Activated CD4-positive, alpha-beta T cell treated with anti-CD3 and anti-CD28 coated beads for 36 hours (primary cell): Measurements from ENCODE around the gene CLCN5. TPM values are rescaled to one million over a fixed set of nuclear protein-coding genes. Genes with fewer than 3 reads are reported as not detected.

ENCODE experiments used
- ATAC-seq: fragments of 200-7000 bp; cut with Tn5 transposase; one replicate; pipeline ENCODE4 v1.10.0; 2021; ENCODE audit warnings: mild to moderate bottlenecking, moderate library complexity
- CTCF ChIA-PET: fragments of 350-600 bp; sonication (Branson Sonifier 250); formaldehyde crosslinking; loops from one replicate; lab custom pipeline; 2021; ENCODE audit warnings: antibody characterized with exemption; lab: Charles Lee
- POLR2A ChIA-PET: fragments of 350-600 bp; sonication (Branson Sonifier 250); formaldehyde crosslinking; loops from one replicate; lab custom pipeline; 2021; ENCODE audit warnings: antibody characterized with exemption, inconsistent platforms; lab: Charles Lee
- DNase-seq: peaks from one replicate; pipeline ENCODE4 v3.0.0-alpha.2; 2020
- H3K27ac Mint-ChIP-seq: one replicate; pipeline ENCODE4 v1.8.0; 2021; ENCODE audit warnings: mixed read lengths
- H3K27me3 Mint-ChIP-seq: one replicate; pipeline ENCODE4 v1.8.0; 2021; ENCODE audit warnings: mixed read lengths
- H3K36me3 Mint-ChIP-seq: one replicate; pipeline ENCODE4 v1.8.0; 2021; ENCODE audit warnings: low read depth, mixed read lengths
- H3K4me1 Mint-ChIP-seq: one replicate; pipeline ENCODE4 v1.8.0; 2021; ENCODE audit warnings: mixed read lengths
- H3K4me3 Mint-ChIP-seq: one replicate; pipeline ENCODE4 v1.8.0; 2021; ENCODE audit warnings: mild to moderate bottlenecking, moderate library complexity, mixed read lengths
- H3K9me3 Mint-ChIP-seq: one replicate; pipeline ENCODE4 v1.8.0; 2021; ENCODE audit warnings: low read depth, mixed read lengths
- intact Hi-C, 2 experiments: fragments of 100-400 bp; cut with DNase I in 1 of 2; cut with micrococcal nuclease in 1 of 2; formaldehyde crosslinking; loops; one replicate each; pipeline versions ENCODE4 v1.14.2 to v1.15.1; 2022 to 2024; cut with DNase I, micrococcal nuclease
- total RNA-seq, 2 experiments: library from RNA; stranded (reverse); gene quantifications; one replicate each; pipeline ENCODE4 v1.2.3, GENCODE V29; 2021

CLCN5 gene
- total RNA-seq, 2 experiments from 2014 or later: 2.6 to 3.2 TPM

DNA sequence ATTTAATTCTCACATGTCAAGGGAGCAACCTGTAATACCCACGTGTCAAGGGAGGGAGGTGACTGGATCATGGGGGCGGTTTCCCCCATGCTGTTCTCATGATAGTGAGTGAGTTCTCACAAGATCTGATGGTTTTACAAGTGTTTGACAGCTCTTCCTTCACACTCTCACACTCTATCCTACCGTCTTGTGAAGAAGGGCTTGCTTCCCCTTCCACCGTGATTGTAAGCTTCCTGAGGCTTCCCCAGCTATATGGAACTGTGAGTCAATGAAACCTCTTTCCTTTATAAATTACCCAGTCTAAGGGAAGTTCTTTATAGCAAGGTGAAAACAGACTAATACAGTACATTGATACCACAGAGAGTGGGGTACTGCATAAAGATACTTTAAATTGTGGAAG lies 25.4 kb upstream of the CLCN5 start:
- Mint-ChIP-seq H3K36me3 (peaks cover 3% of the 10 kb centered on the region), H3K9me3 (peaks cover 11% of the 10 kb centered on the region), H3K4me1 (no peaks in the 10 kb centered on the region), H3K27me3 (peaks cover 12% of the 10 kb centered on the region), H3K4me3 (no peak overlapping the region), H3K27ac (no peak overlapping the region)
- intact Hi-C loops: no loop called here
- POLR2A ChIA-PET: no interaction called here
- CTCF ChIA-PET: interaction anchor here (0.8 kb wide), 1 partner anchor 19 kb away, joined by 3 read pairs; no protein-coding TSS in a partner anchor
- DNase-seq (no peak), ATAC-seq (no peak)

DNA sequence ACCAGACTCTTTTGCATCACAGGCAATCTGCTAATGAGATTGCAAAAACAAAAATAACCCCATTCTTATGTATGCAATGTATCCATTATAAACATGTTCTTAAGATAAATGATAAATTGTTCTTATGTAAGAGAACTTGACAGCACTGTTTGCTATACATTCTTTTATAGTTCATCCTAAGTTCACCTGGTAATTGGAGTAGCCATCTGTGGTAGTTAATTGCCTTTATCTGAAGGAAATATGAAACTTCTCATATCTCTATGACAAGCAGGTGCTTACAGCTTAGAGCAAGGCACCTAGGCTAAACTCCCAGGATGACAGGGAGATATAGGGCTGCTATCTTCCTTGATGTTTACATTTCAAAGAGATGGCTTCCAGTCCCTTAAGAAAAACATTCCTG lies 21.3 kb upstream of the CLCN5 start:
- H3K4me1 Mint-ChIP-seq: no peaks in the 10 kb centered on the region
- POLR2A ChIA-PET: no interaction called here

DNA sequence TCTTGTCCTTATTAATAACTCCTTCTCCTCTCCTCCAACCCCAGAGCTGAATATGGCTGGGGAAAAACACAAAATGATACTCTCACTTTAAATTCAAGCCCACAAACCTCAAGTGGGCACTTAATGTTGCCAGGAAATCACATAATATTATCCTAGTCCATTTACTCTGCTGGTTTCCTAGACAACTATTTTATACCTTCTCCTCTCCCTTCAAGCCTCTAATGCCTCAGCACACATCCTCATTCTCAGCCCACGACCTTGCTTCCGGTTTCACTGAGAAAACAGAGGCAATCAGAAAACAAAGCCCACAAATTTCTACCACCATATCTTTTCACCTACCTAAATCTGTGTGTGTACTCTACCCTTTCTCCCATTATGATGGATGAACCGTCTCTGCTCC lies 12.1 kb upstream of the CLCN5 start:
- intact Hi-C loops: loop anchor here in 1 of 2 experiments (10.0 kb wide), 2 partner anchors 174 to 674 kb away; no protein-coding TSS in a partner anchor
- Mint-ChIP-seq H3K36me3 (no peaks in the 10 kb centered on the region), H3K27ac (no peak overlapping the region), H3K9me3 (no peaks in the 10 kb centered on the region), H3K4me1 (peaks cover 14% of the 10 kb centered on the region), H3K27me3 (no peaks in the 10 kb centered on the region), H3K4me3 (no peak overlapping the region)
- POLR2A ChIA-PET: no interaction called here
- CTCF ChIA-PET: no interaction called here
- ATAC-seq: peak; percentile 47
- peak; percentile 26 for DNase-seq

More for the DNA sequence above, 21.3 kb upstream of the CLCN5 start:
- CTCF ChIA-PET: interaction anchor here (0.7 kb wide), 1 partner anchor 144 kb away, joined by 3 read pairs; no protein-coding TSS in a partner anchor
- Mint-ChIP-seq H3K9me3 (peaks cover 11% of the 10 kb centered on the region), H3K27ac (no peak overlapping the region), H3K27me3 (peaks cover 12% of the 10 kb centered on the region), H3K4me3 (no peak overlapping the region), H3K36me3 (peaks cover 3% of the 10 kb centered on the region)
- intact Hi-C loops: no loop called here
- ATAC-seq: no peak
- no peak for DNase-seq

DNA sequence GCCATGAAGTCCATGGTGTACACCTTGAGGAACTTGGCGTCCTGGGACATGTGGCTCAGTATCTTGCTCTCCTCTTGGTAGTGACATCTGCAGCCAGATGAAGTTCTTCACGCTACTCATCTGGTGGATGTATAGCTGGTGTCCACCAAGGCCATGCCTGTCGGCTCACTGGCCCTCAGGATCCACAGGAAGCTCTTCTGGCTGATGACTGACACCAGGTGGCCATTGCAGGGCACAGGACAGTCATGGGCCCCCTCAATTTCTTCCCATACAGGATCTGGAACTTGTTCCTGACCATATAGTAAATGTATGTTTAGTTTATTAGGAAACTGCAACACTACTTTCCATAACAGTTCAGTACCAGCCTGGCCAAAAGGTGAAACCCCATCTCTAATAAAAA lies 10.3 kb upstream of the CLCN5 start:
- Mint-ChIP-seq H3K27me3 (no peaks in the 10 kb centered on the region), H3K4me1 (peaks cover 14% of the 10 kb centered on the region), H3K9me3 (no peaks in the 10 kb centered on the region), H3K4me3 (no peak overlapping the region), H3K36me3 (no peaks in the 10 kb centered on the region), H3K27ac (no peak overlapping the region)
- CTCF ChIA-PET: no interaction called here
- intact Hi-C loops: loop anchor here in 1 of 2 experiments (10.0 kb wide), 2 partner anchors 173 to 673 kb away; no protein-coding TSS in a partner anchor
- POLR2A ChIA-PET: no interaction called here
- DNase-seq (no peak), ATAC-seq (no peak)

DNA sequence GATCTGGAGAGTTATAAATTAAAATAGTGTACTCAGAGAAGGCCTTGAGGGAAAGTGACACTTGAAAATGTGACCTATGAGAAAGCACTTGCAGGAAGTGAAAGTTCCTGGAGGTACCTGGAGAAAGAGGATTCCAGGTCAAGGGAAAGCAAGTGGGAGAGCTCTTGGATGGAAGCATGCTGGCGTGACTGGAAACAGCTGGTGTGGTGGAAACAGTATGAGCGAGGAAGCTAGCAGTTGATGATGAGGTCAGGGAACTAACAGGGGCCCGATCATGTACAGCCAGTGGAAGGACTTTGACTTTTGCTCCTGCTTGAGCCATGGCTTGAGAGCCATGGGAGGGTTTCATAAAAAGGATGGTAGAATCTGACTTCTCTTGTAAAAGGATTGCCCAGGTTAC lies 9.5 kb upstream of the CLCN5 start:
- ChIA-PET CTCF (interaction anchor here (0.7 kb wide), 1 partner anchor 86 kb away, joined by 3 read pairs; no protein-coding TSS in a partner anchor), POLR2A (no interaction called here)
- Mint-ChIP-seq H3K9me3 (no peaks in the 10 kb centered on the region), H3K4me3 (no peak overlapping the region), H3K27me3 (no peaks in the 10 kb centered on the region), H3K36me3 (no peaks in the 10 kb centered on the region), H3K4me1 (peaks cover 14% of the 10 kb centered on the region), H3K27ac (no peak overlapping the region)
- no peak for DNase-seq
- intact Hi-C loops: loop anchor here in 1 of 2 experiments (10.0 kb wide), 2 partner anchors 172 to 672 kb away; no protein-coding TSS in a partner anchor
- no peak for ATAC-seq

DNA sequence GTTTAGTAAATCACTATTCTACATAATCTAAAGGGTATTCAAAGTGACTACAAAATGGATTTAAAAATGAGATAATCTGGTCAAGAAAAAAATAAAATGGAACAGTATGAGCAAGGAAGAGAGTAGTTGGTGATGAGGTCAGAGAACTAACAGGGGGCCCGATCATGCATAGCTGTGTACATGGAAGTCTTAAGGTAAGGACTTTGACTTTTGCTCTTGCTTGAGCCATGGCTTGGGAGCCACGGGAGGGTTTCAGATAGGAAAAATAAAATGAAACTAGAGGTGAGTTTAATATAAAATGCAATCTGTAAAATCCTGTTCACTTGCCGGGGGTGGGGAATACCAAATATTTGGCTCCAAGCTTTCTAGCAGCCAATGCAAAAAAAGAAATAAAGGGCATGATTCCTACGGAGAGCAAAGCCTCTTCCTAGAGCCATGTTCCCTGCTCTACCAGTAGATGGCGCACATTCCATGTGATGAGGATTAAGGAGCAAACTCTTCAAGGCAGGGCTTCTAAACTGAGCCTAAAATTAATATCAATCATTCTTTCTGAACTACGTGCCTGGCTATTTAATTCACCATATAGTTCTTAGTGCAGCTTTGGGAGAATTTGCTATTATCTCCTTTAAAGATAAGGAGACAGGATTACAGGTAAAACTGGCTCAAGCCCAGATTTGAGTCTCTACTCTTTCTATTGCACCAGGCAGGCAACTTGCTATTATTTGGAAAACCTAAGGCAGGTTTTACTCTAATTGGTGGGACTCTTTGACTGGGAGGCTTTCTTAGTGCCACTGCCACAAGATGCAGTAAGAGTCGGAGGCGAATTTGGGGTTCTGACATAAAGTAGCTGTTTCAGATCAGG lies 6.8 kb upstream of the CLCN5 start:
- peak; percentile 57 for DNase-seq
- ChIA-PET CTCF (interaction anchor here (0.6 to 2.1 kb wide), 13 partner anchors 10 to 694 kb away, joined by 3 to 8 read pairs (median 3); partner anchors contain the start of gene USP27X), POLR2A (no interaction called here)
- Mint-ChIP-seq H3K4me1 (peaks cover under 1% of the 10 kb centered on the region), H3K36me3 (no peaks in the 10 kb centered on the region), H3K9me3 (no peaks in the 10 kb centered on the region), H3K4me3 (no peak overlapping the region), H3K27ac (no peak overlapping the region), H3K27me3 (no peaks in the 10 kb centered on the region)
- ATAC-seq: peak; percentile 57
- intact Hi-C loops: loop anchor here (2.0 to 10.0 kb wide), 5 partner anchors 167 to 669 kb away; no protein-coding TSS in a partner anchor

DNA sequence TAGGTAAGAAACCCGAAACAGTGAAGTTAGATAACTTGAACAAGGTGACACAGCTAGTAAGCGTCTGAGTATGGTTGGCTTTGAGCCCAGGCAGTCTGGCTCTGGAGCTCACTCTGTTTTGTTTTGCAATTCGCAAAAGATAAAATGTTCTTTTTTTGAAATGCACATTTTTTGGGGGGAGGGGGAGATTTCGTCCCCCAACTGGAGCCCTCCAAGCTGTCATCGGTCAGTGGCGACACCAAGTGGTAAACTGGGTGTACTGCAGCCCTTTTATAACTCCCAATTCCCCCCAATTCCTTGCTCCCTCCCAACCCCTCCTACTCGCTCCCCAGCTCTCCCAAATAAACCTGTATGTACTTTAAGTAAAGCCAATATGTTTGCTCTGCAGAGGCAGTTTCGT lies 2.8 kb upstream of the CLCN5 start:
- peaks cover 10% of the 10 kb centered on the region for H3K4me1 Mint-ChIP-seq
- ATAC-seq (no peak), DNase-seq (peak; percentile 41)
- intact Hi-C loops: loop anchor here (1.0 to 10.0 kb wide), 6 partner anchors 35 to 1578 kb away; partner anchors contain the start of gene NUDT11 (in 1 of the 2)
- no peaks in the 10 kb centered on the region for H3K9me3 Mint-ChIP-seq
- no peaks in the 10 kb centered on the region for H3K27me3 Mint-ChIP-seq
- ChIA-PET CTCF (interaction anchor here (0.6 to 1.7 kb wide), 18 partner anchors 15 to 813 kb away, joined by 3 to 12 read pairs (median 4); partner anchors contain the start of gene USP27X), POLR2A (no interaction called here)
- H3K4me3 Mint-ChIP-seq: no peak overlapping the region
- no peaks in the 10 kb centered on the region for H3K36me3 Mint-ChIP-seq
- no peak overlapping the region for H3K27ac Mint-ChIP-seq

DNA sequence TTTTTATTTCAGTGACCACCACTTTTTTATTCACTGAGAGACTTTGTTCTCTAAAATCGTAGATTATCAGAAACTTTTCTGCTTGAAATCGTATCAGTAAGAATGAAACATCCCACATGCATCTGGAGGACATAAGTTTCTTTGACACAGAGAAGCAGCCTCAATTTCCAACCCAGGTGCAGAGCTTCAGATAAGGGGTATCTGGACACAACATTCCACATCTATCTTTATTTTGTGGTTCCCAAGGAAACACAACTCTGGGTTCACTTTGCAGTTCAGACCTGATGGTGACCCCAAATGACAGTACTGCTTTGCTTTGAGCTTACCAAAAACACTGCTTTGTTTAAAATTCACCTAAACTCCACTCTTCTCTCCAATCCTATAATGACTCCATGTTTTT lies 1.3 kb upstream of the CLCN5 start:
- Mint-ChIP-seq H3K36me3 (no peaks in the 10 kb centered on the region), H3K4me3 (no peak overlapping the region), H3K27ac (no peak overlapping the region), H3K27me3 (no peaks in the 10 kb centered on the region), H3K4me1 (peaks cover 10% of the 10 kb centered on the region), H3K9me3 (no peaks in the 10 kb centered on the region)
- ATAC-seq (no peak), DNase-seq (no peak)
- POLR2A ChIA-PET: no interaction called here
- CTCF ChIA-PET: no interaction called here
- intact Hi-C loops: loop anchor here in 1 of 2 experiments (5.0 kb wide), 1 partner anchor 1576 kb away; the partner anchor contains the start of gene NUDT11

DNA sequence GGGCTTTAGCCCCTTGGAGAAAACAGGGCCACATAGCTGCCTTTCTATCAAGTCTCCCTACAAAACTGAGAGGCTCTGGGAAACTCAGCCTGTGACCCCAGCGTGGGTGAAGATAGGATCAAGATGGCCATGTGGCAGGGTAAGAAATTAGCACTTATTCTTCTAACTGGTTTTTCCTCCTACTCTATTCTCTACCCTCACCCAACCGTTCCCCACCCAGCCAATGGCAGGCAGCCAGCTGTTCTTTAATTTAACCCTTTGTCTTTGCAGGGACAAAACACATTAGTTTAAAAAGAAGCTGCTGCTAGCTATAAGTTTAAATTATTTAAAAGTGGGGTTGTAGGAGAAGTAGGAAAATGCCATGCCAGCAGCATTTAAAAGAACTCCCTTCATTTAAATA lies 2.8 kb downstream of the CLCN5 start:
- Mint-ChIP-seq H3K9me3 (no peaks in the 10 kb centered on the region), H3K27me3 (no peaks in the 10 kb centered on the region), H3K4me1 (peaks cover 14% of the 10 kb centered on the region), H3K27ac (no peak overlapping the region), H3K4me3 (no peak overlapping the region), H3K36me3 (peaks cover 4% of the 10 kb centered on the region)
- intact Hi-C loops: no loop called here
- ChIA-PET POLR2A (no interaction called here), CTCF (interaction anchor here (0.6 to 1.2 kb wide), 2 partner anchors 9 to 22 kb away, joined by 3 to 4 read pairs; no protein-coding TSS in a partner anchor)
- ATAC-seq: no peak
- DNase-seq: no peak

DNA sequence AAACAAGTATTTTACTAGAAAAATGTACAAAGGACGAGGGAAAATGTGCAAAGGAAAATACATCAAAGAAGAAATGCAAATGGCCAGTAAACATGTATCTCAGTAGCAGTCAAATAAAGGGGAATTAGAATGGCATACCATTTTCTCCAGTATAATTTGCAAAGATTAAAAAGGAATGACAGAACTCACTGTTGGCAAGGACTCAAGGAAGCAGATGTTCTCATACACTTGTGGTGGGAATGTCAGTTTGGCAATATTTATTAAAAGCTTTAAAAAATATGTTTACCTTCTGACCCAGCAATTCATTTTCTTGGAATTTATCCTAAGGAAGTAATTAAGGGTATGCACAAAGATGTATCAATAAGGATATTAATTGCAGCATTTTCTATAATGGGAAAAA lies 7.6 kb downstream of the CLCN5 start:
- ChIA-PET CTCF (no interaction called here), POLR2A (no interaction called here)
- peaks cover 5% of the 10 kb centered on the region for H3K36me3 Mint-ChIP-seq
- no peaks in the 10 kb centered on the region for H3K27me3 Mint-ChIP-seq
- H3K4me3 Mint-ChIP-seq: no peak overlapping the region
- ATAC-seq (no peak), DNase-seq (no peak)
- H3K27ac Mint-ChIP-seq: no peak overlapping the region
- H3K9me3 Mint-ChIP-seq: no peaks in the 10 kb centered on the region
- intact Hi-C loops: no loop called here
- peaks cover 12% of the 10 kb centered on the region for H3K4me1 Mint-ChIP-seq

DNA sequence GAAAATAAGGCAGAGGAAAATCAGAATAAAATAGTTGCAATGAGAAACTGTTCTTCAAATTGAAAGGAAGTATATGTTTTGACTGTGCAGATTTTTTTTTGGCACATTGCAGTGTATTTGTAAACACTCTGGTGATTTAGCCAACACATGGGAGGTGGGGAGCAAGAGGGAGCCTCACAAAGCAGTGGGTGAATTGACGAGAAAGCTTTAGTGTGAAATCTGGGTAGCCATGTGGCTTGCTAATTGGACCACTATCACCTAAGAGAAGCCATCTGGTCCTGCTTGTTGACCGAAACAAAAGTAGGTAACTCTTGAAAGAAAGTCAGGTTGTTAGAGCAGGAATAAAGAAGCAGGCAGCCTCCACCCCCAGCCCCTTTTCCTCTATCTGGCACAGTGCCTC lies 10.4 kb downstream of the CLCN5 start:
- Mint-ChIP-seq H3K4me3 (no peak overlapping the region), H3K27me3 (no peaks in the 10 kb centered on the region), H3K9me3 (no peaks in the 10 kb centered on the region), H3K36me3 (peaks cover 3% of the 10 kb centered on the region), H3K27ac (no peak overlapping the region), H3K4me1 (peaks cover 8% of the 10 kb centered on the region)
- ATAC-seq: no peak
- ChIA-PET POLR2A (no interaction called here), CTCF (no interaction called here)
- intact Hi-C loops: no loop called here
- DNase-seq: no peak
